ENCODE results near the gene CUEDC1.

DNA sequence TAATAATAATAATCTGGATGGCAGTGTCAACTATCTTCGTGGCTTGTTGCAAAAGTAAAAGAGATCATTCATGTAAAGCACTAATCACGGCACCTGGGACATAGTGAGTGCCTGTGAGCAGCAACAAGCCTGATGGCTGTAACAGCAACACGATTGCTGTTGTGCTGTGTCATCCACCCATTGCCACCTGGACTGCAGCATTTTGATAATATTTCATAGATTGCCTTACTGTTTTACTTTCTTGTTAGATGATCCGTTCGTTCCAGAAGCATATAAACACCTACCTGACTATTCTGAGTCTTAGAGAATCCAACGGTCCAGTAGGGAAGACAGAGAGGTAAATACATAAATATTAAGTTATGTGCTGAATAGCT is 102.3 kb downstream of the CUEDC1 start:
- TF ChIP-seq POLR2A (IDR thresholded peaks at IDR 0.05; ENCODE audit: low read depth, low read length) (no peak), POLR2AphosphoS5 (IDR thresholded peaks at IDR 0.05; ENCODE audit: low read depth, low read length) (no peak), TAF1 (IDR thresholded peaks at IDR 0.05; ENCODE audit: low read depth, low read length) (no peak), POU2F2 (IDR thresholded peaks at IDR 0.05; ENCODE audit: low read depth, low read length) (no peak), SPI1 (IDR thresholded peaks at IDR 0.05; ENCODE audit: low read depth, low read length) (no peak)
